ENCODE data around the gene RBM34. TPM values are rescaled to one million over a fixed set of nuclear protein-coding genes. Genes with fewer than 3 reads are reported as not detected.

The RBM34 gene
- total and polyA plus RNA-seq, 2 donors (not counting 3 experiments of a cell fraction or from before 2014, with no cell fraction given): 16.1 to 80.7 TPM

DNA sequence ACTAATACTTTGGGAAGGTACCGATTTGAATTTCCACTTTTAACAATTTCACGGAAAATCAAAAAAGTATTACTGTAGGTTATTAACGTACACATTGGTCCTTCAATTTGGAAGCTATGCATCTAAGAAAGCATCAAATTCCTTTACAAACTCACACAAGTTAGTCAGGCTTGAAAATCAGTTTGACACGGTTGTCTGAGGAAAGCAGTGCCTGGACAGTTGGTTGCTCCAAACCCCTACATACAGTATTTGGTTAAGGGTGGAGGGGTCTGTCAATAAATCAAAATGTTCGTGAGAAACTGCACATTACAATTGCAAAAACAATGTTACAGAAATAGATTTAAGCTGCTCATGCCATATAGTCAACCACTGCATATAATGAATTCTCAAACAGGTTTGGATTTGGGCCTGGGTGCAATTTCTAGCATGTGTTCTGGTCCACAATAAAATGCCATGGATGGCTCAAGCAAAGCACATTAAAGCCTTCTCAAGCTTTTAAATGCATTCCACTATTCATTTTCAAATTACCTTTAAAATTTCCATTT is 19.9 kb upstream of the RBM34 start:
- Histone ChIP-seq H3K4me3 (replicated peaks in 1 of 3; ENCODE audit: insufficient read depth in 1 of 3, low read depth in 1 of 3, low read length in 3 of 3) (no peak overlapping the region), H3K9me1 (replicated peaks; ENCODE audit: control insufficient read depth, extremely low read depth, insufficient read depth, low read length) (no peaks in the 10 kb centered on the region), H3K27ac (ENCODE audit: insufficient read depth, low read depth, low read length) (no peak overlapping the region), H3K79me2 (ENCODE audit: control insufficient read depth, insufficient read depth, low read length) (no peaks in the 10 kb centered on the region), H4K20me1 (replicated peaks; ENCODE audit: control insufficient read depth, extremely low read depth, insufficient read depth, low read length) (no peaks in the 10 kb centered on the region), H3K9me3 (replicated peaks; ENCODE audit: control insufficient read depth, insufficient read depth, low read length) (no peaks in the 10 kb centered on the region), H2AFZ (ENCODE audit: low read depth, low read length) (no peak overlapping the region), H3K36me3 (ENCODE audit: control insufficient read depth in 2 of 2, extremely low read depth in 1 of 2, insufficient read depth in 2 of 2, low read length in 2 of 2) (peaks cover 8 to 9% of the 10 kb centered on the region in 2 experiments), H3K27me3 (ENCODE audit: control insufficient read depth in 2 of 2, insufficient read depth in 2 of 2, low read length in 2 of 2) (no peaks in the 10 kb centered on the region), H3K9ac (replicated peaks; ENCODE audit: extremely low read depth, insufficient read depth, low read length) (no peak overlapping the region), H3K4me2 (ENCODE audit: insufficient read depth, low read length) (no peak overlapping the region), H3K4me1 (ENCODE audit: control insufficient read depth, extremely low read depth, insufficient read depth, low read length) (no peaks in the 10 kb centered on the region)
- intact Hi-C loops (cut with micrococcal nuclease): no loop called here
- DNase-seq (ENCODE audit: low read depth, low spot score) (no peak), FAIRE-seq (no peak)
- ChIA-PET POLR2A (no interaction called here), CTCF (no interaction called here)
- TF ChIP-seq FOS (IDR thresholded peaks at IDR 0.05; ENCODE audit: borderline replicate concordance, insufficient read depth, low read length): no peak
- TF ChIP-seq, protein P1, sequence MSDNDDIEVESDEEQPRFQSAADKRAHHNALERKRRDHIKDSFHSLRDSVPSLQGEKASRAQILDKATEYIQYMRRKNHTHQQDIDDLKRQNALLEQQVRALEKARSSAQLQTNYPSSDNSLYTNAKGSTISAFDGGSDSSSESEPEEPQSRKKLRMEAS (IDR thresholded peaks at IDR 0.05; ENCODE audit: insufficient read depth, insufficient read length): no peak
- no peak for TF ChIP-seq GATA2 (IDR thresholded peaks at IDR 0.05; ENCODE audit: insufficient read depth, insufficient read length, low read depth, low read length)
- dilution Hi-C loops (cut with MboI; ENCODE audit: extremely low pct_ligation_motif_present, low sequenced_read_pairs): no loop called here
- BruUV-seq (replicated peaks): no TSS peak

DNA sequence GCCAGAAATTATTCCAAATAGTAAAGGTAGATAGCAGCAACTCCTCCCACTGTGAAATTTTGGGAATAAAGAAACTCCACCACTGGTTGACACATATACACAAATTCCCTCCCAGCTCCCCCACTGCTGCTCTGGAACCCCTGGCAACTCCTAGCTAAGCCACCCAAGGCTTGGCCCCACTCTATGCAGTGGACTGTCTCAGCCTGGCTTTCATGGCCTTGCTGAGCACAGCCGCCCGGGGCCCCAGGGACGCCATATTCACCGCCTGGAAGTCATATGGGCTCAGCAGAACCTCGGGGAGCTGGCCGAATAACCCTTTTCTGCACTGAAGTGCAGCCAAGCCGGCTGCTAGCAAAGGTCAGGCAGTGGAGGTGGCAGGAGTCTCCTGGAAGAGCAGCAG is 15.4 kb upstream of the RBM34 start:
- Histone ChIP-seq H3K27me3 (ENCODE audit: control insufficient read depth in 2 of 2, insufficient read depth in 2 of 2, low read length in 2 of 2) (no peaks in the 10 kb centered on the region), H3K4me2 (ENCODE audit: insufficient read depth, low read length) (no peak overlapping the region), H4K20me1 (replicated peaks; ENCODE audit: control insufficient read depth, extremely low read depth, insufficient read depth, low read length) (no peaks in the 10 kb centered on the region), H3K9me1 (replicated peaks; ENCODE audit: control insufficient read depth, extremely low read depth, insufficient read depth, low read length) (no peaks in the 10 kb centered on the region), H2AFZ (ENCODE audit: low read depth, low read length) (no peak overlapping the region), H3K4me1 (ENCODE audit: control insufficient read depth, extremely low read depth, insufficient read depth, low read length) (no peaks in the 10 kb centered on the region), H3K79me2 (ENCODE audit: control insufficient read depth, insufficient read depth, low read length) (no peaks in the 10 kb centered on the region), H3K27ac (ENCODE audit: insufficient read depth, low read depth, low read length) (no peak overlapping the region), H3K4me3 (replicated peaks in 1 of 3; ENCODE audit: insufficient read depth in 1 of 3, low read depth in 1 of 3, low read length in 3 of 3) (no peak overlapping the region), H3K9me3 (replicated peaks; ENCODE audit: control insufficient read depth, insufficient read depth, low read length) (no peaks in the 10 kb centered on the region), H3K36me3 (ENCODE audit: control insufficient read depth in 2 of 2, extremely low read depth in 1 of 2, insufficient read depth in 2 of 2, low read length in 2 of 2) (peaks cover 12 to 13% of the 10 kb centered on the region in 2 experiments), H3K9ac (replicated peaks; ENCODE audit: extremely low read depth, insufficient read depth, low read length) (no peak overlapping the region)
- dilution Hi-C loops (cut with MboI; ENCODE audit: extremely low pct_ligation_motif_present, low sequenced_read_pairs): no loop called here
- no peak for FAIRE-seq
- TF ChIP-seq, protein P1 (IDR thresholded peaks at IDR 0.05; ENCODE audit: insufficient read depth, insufficient read length): no peak
- TF ChIP-seq GATA2 (IDR thresholded peaks at IDR 0.05; ENCODE audit: insufficient read depth, insufficient read length, low read depth, low read length) (no peak), FOS (IDR thresholded peaks at IDR 0.05; ENCODE audit: borderline replicate concordance, insufficient read depth, low read length) (no peak), POLR2A (IDR thresholded peaks at IDR 0.05; ENCODE audit: low read depth, low read length) (no peak), MYC (IDR thresholded peaks at IDR 0.05; ENCODE audit: low read depth, low read length) (no peak), EZH2 (IDR thresholded peaks at IDR 0.05; ENCODE audit: borderline replicate concordance, low read depth, low read length, severe bottlenecking) (no peak), POLR2AphosphoS5 (IDR thresholded peaks at IDR 0.05; ENCODE audit: insufficient read depth, low read depth, low read length) (no peak)
- TF ChIP-seq, protein P2, sequence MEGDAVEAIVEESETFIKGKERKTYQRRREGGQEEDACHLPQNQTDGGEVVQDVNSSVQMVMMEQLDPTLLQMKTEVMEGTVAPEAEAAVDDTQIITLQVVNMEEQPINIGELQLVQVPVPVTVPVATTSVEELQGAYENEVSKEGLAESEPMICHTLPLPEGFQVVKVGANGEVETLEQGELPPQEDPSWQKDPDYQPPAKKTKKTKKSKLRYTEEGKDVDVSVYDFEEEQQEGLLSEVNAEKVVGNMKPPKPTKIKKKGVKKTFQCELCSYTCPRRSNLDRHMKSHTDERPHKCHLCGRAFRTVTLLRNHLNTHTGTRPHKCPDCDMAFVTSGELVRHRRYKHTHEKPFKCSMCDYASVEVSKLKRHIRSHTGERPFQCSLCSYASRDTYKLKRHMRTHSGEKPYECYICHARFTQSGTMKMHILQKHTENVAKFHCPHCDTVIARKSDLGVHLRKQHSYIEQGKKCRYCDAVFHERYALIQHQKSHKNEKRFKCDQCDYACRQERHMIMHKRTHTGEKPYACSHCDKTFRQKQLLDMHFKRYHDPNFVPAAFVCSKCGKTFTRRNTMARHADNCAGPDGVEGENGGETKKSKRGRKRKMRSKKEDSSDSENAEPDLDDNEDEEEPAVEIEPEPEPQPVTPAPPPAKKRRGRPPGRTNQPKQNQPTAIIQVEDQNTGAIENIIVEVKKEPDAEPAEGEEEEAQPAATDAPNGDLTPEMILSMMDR (IDR thresholded peaks at IDR 0.05; ENCODE audit: extremely low read depth in 1 of 2, insufficient read depth in 1 of 2, low read depth in 1 of 2, low read length in 2 of 2): no peak
- ChIA-PET CTCF (interaction anchor here (0.7 kb wide), 1 partner anchor 326 kb away, joined by 4 read pairs; no protein-coding TSS in a partner anchor), POLR2A (no interaction called here)
- no TSS peak for BruUV-seq (replicated peaks)
- no peak for DNase-seq (ENCODE audit: low read depth, low spot score)
- intact Hi-C loops (cut with micrococcal nuclease): no loop called here
